GM03348 (cell line): ENCODE measurements around the gene CCL11.
"Not testable (repeated sequence)": the region's sequence is repeated elsewhere in the genome, so short reads cannot be mapped to it uniquely, and the experiment has no call there.

Experiments
- DNase-seq: peaks from one replicate; pipeline ENCODE4 v3.0.0; 2012; ENCODE audit warnings: low spot score

The CCL11 gene

DNA sequence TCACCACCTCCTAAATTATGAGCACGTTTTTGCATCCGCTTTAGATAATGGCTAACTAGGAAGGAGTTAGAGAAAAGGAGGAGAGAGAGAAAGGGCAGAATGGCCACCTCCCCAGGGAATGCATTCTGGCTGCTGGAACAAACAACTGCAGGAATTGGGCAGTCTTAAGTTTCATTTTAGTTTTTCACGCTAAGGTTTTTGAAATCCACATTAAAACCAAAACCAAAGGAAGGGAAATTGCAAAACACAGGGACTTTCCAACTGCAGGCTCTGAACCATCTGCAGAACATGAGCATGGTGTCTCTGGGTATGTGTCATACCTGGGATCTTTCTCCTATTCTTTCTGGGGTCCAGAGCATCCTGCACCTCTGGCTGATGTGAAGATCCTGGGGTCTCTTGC lies 21.6 kb downstream of the CCL11 start:
- peak; percentile 45 for DNase-seq

DNA sequence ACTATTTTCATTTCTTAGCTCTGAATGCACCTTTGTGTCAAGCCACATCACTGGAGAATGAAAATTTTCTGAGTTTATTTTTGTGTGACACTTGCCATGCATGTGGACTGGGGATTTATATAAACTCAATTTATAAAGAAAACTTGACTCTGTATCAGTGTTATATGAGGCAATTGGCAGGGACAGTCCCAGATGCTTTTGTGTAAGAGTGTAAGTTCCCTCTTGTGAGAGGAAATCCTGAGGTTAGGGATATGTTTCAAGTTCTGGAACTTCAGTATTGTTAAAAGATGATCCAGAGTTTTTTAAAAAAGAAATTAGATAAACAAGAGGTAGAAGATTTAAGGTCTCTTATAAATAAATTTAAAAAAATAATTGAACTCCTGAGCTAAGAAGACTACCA lies 22.8 kb downstream of the CCL11 start:
- no peak for DNase-seq

DNA sequence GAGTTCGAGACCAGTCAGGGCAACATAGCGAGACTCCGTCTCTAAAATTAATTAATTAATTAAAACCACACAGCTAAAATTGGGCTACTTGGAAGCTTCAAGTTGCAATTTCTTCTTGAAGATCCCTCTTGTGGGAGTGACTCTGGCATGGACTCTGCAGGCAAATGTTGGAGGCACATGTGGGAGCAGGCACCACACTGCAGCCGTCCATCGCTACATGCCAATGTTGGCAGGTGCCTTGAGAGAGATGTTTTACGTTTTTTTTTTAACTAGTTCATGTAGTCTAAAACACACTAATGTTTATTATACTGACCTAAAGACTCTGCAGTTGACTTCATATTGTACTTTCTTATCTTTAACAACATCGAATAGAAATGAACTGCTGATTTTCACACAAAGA lies 25.7 kb downstream of the CCL11 start:
- no peak for DNase-seq

DNA sequence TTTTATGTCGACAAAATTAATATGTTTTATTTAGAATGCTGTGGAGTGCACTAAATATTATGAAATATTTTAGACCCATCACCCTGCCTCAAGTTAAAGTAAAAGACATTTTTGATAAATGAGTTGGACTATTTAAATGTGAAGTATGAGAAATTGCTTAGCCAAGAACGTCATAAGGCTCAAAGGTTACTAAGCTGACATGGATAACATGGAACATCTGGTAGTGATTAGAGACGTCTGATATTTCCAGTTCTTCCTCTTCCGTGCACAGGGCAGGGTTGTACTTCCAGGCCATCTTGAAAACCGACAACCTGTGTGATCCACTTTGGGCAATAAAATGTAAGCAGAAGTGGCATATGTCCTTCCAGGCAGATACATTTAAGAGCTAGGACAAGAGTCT lies 26.5 kb downstream of the CCL11 start:
- no peak for DNase-seq

DNA sequence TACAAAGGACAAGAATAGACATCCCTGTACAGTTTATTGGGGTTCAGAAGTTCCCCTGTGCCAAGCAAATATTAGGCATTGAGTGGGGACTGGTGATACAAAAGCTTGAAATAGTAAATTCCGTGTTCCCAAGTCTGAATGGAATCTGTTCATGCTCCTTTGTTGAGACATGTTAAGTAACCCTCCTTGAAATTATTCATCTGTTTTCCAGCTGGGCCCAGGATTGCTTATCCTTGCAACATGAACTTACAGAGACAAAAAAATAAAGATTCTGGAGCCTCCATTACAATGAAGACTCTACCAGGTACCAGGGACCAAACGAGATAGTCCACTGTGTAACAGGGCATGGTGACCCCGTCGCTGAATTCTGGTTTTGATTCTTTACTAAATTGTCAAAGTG lies 27.6 kb downstream of the CCL11 start:
- peak; percentile 49 for DNase-seq

DNA sequence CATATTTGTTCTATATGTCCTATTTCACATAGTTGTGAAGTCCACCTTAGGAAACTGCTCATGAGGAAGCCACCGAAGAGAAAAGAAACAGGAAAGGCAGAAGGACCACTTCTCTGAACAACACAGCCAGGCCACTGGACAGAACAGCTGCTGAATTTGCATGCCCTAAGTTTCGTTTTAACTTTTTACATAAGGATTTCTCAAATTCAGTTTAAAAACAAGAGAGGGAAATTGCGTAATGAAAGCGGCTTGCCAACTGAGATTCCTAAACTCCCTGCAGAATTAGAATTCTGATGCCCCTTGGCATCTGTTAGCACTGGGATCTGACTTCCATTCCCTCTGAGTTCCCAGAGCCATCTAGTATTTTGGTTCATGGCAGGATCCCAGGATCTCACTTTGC lies 28.7 kb downstream of the CCL11 start:
- DNase-seq: peak; percentile 56

DNA sequence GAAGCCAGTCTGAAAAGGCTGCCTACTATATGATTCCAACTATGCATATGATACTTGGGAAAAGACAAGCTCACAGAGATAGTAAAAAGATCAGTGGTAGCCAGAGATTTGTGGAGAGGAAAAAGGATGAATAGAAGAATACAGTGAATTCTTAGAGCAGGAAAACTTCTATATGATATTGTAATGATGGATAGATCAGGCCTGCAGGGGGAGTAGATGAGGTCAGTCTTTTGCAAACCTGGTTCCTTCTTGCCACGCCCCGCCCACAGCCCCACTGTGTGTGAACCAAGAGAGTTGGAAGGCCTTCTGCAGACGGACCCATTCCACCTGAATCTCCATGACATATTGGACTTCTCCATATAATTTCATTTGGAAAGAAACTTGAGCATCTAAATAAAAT lies 32.9 kb downstream of the CCL11 start:
- no peak for DNase-seq

DNA sequence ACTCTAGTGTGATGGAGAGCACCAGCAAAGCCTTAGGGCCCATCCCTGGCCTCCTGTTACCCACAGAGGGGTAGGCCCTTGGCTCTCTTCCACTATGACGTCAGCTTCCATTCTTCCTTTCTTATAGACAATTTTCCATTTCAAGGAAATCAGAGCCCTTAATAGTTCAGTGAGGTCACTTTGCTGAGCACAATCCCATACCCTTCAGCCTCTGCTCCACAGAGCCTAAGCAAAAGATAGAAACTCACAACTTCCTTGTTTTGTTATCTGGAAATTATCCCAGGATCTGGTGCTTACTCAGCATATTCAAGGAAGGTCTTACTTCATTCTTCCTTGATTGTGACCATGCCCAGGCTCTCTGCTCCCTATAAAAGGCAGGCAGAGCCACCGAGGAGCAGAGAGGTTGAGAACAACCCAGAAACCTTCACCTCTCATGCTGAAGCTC lies 33.5 kb downstream of the CCL11 start, which contains the start of gene CCL8:
Gene CCL8 (plus strand): TSS at position 397 of the 445 bp plus-strand sequence. CDS start 67 bp downstream, outside the sequence.
- DNase-seq: no peak

DNA sequence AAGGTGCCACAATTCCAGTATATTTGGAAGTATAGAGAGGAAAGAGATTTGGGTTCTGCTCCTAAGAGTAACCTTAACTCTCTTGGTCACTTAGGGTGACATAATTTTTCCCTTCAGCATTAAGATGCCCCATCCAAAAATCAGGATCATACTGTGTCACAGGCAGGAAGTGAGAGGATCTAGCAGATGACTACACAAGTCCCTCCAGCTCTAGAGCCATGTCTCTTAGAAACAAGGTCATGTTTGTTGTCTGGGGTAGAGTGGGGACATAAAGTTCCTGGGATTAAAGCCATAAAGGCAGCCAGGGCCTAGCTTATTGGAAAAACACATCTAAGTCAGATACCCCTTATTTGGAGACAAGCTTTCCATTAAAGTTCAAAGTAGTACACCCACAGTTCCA lies 36.4 kb downstream of the CCL11 start:
- DNase-seq: no peak

DNA sequence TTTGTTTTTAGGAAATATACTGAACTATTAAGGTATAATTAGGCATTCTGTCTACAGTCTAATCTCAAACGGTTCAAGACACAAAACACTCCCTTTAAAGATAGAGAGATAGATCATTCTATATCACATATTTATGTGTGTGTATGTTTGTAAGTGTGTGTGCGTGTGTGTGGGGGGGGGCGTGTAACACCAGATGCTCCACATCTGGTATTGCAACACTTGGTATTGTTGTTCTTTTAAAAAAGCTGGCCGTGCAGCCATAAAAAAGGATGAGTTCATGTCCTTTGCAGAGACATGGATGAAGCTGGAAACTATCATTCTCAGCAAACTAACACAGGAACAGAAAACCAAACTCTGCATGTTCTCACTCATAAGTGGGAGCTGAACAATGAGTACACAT lies 42.0 kb downstream of the CCL11 start:
- DNase-seq: not testable (repeated sequence)

DNA sequence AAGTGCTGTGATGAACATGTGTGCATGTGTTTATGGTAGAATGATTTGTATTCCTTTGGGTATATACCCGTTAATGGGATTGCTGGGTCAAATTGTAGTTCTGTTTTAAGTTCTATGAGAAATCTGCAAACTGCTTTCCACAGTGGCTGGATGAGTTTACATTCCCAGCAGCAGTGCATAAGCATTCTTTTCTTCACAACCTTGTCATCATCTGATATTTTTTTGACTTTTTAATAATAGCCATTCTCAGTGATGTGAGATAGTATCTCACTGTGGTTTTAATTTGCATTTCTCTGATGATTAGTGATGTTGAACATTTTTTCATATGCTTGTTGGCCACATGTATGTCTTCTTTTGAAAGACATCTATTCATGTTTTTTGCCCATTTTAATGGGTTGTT lies 52.2 kb downstream of the CCL11 start:
- DNase-seq: no peak
